SK-N-DZ (cell line): Measurements from ENCODE around the gene MTHFS. TPM values are rescaled to one million over a fixed set of nuclear protein-coding genes. Genes with fewer than 3 reads are reported as not detected.
"Not testable (repeated sequence)": the region's sequence is repeated elsewhere in the genome, so short reads cannot be mapped to it uniquely, and the experiment has no call there.

Source experiments
- DNase-seq: peaks from one replicate; pipeline ENCODE4 v3.0.0-alpha.2; 2015; ENCODE audit warnings: low spot score
- polyA plus RNA-seq, 2 experiments: library from polyadenylated mRNA; depleted of rRNA; stranded (reverse); fragments of >200 nt; gene quantifications; 2 replicates each; pipeline ENCODE4 v1.2.3, GENCODE V29; 2014

Gene MTHFS
- 19.9 and 45.5 TPM in 2 replicates for polyA plus RNA-seq (2014; cell fraction: cytosol; rRNA removed)
- 3.6 and 24.3 TPM in 2 replicates for polyA plus RNA-seq (2014; cell fraction: nucleus; rRNA removed)

DNA sequence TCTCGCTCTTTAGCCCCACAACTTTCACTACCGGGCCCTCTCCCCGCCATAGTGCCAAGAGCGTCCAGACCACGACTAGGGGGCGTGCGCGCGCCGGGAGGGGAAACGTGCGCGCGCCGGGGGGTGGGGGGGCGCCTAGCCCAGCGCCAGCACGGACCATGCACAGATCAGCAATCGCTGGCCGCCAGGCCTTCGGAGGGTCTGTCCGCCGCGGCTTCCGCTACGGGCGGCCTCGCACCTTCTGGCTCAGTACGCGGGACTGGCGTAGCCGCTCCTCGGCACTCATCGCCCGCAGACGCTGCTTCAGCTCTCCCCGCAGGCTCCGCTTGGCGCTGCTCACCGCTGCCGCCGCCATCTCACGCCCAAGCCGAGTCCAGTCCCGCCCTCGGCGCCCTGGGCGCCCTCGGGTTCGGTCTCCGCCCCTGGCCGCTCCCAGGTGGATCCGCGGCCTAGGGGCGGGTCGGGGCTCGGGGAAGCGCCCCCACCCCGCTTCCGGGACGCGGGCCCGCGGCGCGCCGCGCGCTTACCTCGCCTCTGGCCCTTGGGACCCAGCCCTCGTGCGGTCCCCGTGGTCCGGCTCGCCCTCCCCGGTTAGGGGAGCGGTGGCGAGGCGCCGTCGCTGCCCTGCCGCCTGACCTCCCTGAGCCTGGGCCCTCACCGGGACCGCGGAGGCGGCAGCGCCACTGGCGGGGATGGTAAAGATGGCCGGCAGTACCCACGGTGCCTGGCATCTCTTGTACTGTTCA, at the start of gene MTHFS:
Gene MTHFS (minus strand): TSS at position 381 of the 746 bp plus-strand sequence. CDS start 26 bp downstream, at position 355.
- peak; percentile 78 for DNase-seq

DNA sequence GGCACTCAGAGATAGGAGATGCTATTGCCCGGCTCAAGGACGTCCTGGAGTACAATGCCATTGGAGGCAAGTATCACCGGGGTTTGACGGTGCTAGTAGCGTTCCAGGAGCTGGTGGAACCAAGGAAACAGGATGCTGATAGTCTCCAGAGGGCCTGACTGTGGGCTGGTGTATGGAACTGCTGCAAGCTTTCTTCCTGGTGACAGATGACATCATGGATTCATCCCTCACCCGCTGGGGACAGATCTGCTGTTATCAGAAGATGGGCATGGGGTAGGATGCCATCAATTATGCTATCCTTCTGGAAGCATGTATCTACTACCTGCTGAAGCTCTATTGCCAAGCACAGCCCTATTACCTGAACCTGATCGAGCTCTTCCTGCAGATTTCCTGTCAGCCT, 47.8 kb upstream of the MTHFS start:
- peak; percentile 27 for DNase-seq

DNA sequence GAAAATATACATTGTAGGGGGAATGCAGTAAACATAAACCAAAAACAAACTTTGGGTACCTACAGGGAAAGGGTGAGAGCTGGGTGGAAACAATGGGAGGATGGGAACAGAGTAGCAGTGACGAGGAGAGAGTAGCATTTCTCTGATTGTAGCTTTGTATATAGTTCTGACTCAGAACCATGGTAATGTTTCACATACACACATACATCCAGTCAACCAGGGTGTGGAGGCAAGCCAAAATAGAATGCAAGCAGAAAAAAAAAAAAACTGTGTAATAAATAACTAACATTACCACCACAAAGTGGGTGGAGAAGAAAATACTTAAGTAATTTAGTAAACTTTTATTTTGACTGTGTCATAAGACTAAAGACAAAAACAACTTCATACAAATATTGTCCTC, 47.0 kb upstream of the MTHFS start:
- no peak for DNase-seq

DNA sequence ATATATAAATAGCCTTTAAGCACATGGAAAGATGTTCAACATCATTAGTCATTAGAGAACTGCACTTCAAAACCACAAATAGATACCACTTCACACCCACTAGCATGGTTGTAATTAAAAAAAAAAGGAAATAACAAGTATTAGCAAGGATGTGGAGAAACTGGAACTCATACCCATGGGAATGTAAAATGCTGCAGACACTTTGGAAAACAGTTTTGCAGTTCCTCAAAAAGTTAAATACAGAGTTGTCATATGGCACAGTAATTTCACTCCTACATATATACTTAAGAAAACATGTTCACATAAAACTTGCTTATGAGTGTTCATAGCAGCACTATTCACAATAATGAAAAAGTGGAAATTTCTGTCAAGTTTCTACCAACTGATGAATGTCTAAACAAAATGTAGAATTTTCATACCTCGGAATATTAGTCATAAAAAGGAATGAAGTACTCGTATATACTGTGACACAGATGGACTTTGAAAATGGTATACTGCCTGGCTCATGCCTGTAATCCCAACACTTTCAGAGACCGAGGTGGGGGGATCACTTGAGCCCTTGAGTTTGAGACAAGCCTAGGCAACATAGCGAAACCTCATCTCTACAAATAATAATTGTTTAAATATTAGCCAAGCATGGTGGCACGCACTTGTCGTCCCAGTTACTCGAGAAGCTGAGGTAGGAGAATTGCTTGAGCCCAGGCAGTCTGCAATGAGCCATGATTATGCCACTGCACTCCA, 46.1 kb upstream of the MTHFS start:
- DNase-seq: no peak

DNA sequence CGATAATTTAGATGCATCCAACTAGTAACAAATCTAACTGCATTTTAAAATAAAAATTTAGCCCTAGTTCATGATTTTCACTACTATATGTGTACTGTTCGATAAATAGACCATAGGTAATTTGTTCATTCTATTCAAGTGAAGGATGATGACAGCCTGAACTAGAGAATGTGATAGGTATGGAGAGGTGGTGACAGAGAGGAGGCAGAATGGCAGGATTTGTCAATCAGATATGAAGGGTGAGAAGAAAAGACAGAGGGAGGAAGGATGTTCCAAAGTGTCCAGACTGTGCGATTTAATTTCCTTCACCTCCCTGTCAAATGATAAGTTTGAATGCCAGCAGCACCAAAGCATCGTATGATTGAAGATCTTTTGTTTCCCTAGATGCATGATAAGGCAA, 42.6 kb upstream of the MTHFS start:
- no peak for DNase-seq

DNA sequence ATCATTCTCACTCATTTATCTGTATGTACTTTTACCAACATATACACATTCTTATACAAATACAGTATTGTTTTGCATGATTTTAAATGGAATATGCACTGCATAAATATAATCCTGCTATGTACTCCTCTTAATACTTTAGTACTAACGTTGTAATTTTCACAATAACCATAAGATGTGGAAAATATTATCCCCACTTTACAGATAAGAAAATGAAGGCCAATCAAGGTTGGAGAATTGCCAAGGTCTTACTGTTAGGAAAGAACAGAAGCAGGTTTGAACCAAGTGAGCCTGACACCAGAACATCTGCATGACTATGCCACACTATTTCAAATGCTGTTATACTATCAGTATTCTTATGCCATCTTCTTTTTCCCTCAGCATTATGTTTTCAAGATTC, 41.3 kb upstream of the MTHFS start:
- no peak for DNase-seq

DNA sequence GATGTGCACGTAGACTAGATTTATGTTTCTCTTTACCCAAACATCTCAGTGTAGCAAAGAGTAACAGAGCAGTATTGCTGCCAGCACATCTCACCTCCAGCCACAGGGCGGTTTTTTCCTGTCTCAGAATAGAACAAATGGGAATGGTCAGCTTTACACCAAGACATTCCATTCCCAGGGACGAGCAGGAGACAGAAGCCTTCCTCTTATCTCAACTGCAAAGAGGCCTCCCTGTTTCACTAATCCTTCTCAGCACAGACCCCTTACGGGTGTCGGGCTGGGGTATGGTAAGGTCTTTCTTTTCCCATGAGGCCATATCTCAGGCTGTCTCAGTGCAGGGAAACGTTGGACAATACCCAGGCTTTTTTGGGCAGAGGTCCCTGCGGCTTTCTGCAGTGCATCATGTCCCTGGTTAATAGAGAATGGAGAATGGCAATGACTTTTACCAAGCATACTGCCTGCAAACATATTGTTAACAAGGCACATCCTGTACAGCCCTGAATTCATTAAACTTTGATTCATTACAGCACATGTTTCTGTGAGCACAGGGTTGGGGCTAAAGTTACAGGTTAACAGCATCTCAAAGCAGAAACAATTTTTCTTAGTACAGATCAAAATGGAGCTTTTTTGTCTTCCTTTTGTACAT, 38.9 kb upstream of the MTHFS start:
- not testable (repeated sequence) for DNase-seq

DNA sequence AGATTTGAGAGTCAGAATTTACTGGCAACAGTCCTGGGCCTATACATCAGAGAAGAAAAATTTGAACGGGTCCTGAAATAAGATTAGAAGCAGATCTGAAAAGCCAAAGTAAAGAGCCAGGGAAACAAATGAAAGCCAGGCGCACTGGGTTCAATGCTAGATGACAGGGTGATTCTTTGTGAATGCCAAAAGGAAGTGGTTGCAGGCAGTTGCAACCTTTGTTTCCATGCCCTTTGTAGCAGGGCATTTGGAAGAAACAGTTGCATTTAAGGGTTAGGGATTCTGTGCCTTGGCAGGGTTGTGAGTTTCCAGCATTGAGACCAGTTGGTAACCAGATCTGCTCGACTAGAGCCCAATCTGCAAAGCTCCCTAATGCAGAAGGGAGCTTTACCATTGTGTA, 36.4 kb upstream of the MTHFS start:
- no peak for DNase-seq

DNA sequence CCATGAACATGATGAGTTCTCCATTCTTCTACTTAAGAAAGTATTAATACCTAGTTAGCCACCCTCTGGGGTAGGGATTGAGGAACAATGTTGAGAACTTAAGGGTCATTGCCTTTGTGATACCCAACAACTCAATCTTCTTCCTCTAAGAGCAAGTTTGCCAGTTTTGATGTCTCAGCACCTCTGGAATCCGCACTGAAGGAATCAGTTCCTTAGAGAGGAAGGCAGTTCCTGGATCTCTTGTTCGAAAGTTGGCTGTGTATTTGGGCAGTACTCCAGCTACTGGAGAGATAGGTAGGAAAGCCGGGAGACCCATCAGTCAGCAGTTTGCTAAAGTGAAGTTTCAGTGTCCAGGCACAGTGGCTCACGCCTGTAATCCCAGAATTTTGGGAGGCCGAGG, 35.6 kb upstream of the MTHFS start:
- DNase-seq: no peak

DNA sequence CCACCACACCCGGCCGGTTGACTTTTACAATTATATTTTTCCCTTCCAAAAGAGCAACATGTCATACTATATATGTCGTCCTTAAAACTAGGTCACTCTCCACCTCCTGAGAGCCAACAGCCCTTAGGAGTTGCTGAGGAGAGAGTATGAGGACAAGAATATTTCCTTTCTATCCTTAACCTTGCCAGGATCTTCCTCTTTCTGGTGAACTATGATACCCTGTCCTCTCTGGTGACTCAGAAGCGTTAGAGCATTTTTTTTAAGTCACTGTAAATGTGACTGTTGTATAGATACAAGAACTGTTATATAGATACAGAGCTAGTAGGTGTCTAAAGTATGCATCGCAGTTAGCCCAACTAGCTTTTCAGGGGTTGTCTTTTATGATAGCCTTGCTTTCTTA, 33.7 kb upstream of the MTHFS start:
- no peak for DNase-seq

DNA sequence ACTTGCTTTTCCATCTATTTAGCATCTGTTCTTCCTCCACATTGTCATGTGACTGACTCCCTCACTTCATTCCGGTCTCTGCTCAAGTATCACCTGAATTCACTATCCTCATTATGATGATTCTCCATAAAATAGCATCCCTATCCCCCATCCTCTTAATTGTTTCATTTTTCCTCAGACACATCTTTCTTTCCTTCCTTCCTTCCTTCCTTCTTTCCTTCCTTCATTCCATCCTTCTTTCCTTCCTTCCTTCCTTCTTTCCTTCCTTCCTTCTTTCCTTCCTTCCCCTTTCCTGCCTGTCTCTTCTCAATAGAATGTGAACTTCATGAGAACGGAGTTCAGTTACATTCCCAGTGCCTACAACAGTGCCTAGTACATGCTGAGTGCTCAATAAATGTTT, 32.6 kb upstream of the MTHFS start:
- DNase-seq: no peak

DNA sequence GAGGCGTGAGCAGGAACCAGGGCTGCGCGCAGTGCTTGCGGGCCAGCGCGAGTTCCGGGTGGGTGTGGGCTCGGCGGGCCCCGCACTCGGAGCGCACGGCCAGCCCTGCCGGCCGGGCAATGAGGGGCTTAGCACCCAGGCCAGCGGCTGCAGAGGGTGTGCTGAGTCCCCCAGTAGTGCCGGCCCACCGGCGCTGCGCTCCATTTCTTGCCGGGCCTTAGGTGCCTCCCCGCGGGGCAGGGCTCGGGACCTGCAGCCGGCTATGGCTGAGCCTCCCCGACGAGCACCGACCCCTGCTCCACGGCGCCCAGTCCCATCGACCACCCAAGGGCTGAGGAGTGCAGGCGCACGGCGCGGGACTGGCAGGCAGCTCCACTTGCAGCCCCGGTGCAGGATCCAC, 29.3 kb upstream of the MTHFS start:
- not testable (repeated sequence) for DNase-seq

DNA sequence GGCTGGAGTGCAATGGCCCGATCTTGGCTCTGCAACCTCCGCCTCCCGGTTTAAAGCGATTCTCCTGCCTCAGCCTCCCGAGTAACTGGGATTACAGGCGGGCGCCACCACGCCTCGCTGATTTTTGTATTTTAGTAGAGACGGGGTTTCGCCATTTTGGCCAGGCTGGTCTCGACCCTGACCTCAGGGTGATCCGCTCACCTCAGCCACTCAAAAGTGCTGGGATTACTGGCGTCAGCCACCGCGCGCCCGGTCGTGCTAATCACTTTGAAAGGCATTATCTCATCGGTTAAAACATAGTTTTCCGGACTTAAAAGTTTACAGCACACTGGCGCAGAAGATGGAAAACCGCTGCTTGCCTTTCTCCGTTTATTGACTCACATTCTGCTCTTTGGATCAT, 27.6 kb upstream of the MTHFS start:
- DNase-seq: no peak

DNA sequence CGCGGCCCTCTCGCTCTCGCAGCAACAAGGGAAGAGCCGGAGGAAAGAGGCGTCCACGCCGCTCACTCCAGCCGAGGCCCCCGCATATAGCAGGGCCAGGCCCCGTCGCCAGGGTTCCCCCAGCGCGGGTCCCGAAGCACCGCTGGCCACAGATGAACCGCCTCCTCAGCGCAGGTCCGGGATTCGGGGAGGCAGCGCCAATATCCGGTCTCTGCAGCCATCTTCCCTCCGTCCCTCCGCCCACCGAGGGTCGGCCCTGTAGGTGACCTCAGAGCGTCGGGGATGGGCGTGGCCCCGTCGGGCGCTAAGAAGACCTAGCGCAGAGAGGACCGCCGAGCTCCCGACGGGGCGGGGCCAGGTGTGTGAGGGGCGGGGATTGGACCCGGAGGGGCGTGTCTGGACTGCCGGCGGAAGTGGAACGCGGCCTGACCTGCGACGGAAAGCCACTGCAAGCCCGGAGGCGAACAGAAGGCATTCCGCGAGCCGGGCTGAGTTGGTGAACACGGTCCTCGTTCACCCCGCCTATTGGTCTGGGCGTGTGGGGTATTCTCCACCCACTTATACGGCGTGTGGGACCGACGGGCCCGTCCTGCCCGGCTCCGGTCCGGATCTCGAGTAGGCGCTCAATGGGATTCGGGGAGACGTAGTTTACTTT, 26.8 kb upstream of the MTHFS start:
- peak; percentile 98 for DNase-seq

DNA sequence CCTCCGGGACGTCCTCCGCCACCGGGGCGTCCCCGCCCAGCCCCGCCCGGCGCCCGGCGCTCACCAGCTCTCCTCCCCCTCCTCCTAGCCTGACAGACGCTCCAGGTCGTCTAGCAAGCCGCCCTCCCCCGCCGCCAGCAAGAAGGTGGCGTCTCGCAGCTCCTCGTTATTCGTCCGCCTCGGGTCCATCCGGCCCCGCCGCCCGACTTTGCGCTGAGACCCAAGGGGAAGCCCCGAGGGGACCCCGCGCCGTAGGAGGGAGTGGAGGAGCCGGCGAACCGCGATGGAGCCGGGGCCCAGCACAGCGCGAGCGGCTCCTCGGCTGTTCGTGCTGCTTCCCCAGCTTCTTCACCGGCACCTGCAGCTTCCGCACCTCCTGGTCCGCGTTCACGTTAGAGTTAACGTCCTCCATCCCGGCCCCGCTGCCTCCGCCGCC, 26.3 kb upstream of the MTHFS start:
- no peak for DNase-seq

DNA sequence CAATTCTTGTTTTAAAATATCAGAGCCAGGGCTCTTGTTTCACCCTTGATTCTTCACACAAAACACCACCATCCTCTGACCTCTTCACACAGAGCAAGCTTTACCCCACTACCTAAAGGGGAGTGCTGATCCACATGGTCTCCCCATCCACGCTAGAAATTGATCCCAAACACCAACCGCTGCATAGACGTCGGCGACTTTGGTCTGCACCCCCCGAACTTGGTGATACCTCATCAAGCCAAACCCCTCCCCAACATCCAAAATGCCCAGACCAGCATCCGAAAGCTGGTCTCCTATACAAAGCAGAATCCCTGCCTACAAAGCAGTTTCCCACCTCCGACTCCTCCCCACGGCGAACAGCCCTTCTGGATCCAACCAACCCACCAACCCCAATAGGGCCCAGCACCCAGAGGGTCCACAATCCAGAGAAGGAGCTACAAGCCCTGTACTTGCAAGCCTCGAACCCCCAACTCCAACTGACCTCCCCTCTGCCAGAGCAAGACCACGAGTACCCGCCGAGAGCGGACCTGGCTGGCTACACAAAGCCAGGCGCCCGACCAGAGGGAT, 25.8 kb upstream of the MTHFS start:
- peak; percentile 62 for DNase-seq

DNA sequence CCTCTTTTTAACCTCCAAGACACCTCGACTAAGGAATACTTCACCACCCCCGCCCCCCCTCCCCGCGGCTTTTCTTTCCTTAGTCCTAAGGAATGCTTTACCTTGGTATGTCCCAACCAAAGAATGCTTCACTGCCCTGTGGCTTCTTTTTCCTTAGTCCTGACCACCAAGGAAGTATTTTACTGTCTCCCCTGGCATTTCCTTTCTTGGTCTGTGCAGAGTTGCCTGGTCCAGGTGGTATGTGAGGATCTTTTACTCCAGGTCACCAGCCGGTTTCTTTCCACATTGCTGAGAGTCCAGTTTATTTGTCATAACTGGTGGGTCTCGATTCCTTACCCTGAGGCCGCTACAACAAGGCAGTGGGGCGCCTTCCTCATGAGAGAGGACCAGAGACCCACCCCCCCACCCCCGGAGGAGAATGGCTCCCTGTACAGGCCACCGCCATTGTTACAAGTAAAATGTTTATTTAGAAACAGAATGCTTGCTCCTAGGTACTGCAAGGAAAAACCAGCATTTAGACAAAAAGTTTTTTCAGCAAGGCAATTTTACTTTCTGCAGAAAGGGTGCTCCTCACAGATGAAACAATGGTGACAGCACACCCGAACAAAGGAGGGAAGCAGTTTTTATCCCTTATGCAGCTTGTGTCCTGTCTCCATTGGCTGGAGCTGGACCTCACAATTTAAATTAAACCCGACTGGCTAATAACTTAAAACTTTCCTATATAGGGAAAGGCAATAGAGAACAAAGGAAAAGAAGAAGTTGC, 23.1 kb upstream of the MTHFS start:
- DNase-seq: no peak

DNA sequence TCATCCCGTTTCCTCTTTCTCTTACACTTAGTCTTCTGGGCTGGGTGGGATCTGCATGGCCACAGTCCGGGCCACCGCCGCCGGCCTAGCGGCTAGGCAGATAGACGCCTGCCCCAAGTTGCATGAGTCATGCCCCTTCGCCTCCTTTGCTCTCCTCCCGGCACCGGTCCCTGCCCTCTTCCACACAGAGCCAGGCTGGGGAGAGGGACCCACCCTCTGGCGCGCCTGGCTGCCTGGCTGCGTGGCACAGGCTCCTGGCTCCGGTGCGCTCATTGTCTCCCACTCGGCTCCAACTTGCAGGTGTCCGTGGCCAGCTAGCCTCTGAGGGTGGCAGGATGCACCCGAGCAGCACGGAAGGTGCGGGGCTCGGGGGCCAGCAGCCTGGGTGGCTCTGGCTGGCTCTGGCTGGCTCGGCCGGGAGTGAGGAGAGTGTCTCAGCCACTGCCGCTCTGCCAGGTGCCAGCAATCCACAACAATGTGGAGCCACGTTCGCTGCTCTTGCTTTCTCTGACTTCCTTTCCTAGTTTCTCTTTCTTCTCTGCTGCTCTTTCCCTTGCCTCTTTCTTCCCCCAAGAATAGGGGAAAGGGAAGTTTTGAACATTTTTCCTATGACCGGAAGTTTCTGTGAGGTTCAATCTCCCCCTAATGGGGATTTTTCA, 22.4 kb upstream of the MTHFS start:
- no peak for DNase-seq

DNA sequence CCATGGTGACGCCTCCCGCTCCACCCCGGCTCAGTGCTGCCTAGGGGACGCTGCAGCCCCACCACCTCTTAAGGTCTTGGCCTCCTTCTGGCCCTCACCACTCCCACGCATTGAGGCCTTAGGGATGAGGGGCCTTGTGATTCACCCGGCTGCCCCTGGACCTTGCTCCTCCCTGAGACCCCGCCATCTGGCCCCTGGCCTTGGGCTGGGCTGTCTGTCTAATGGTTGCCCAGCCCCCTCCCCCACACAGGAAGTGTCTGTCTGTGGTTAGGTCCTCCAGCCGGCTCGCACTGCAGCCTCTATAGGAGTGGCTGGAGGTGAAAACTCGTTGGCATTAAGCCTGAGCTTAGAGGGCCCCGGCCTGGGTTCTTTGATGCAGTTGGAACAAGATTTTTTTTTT, 21.5 kb upstream of the MTHFS start:
- DNase-seq: no peak

DNA sequence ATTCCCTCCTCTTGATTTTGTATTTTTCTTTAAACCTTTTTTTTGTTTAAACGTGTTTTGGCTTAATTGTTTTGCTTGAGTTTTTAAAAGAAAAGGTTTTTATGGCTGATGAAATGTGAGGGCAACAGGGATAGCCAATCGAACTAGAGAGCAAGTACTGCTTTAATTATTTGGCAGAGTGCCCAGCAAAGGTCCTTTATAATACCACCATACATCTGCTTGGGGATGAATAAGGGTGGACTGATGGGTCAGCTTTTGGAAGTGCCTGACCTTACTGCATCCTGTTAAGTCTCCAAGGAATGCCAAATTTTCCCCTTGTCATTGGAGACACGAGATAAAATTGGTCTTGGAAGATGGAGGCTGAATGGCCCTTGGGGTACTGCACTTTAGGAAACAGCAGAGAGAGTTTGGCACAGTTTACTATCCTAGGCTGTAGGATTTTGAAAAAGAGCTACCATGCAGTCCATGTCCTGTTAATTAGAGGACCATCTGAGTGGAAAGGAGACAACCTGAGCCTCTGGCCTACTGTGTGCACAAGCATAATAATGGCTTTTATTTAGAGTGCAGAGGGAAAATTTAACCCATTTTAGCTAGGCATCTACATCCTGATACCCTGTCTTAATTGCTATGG, 19.8 kb upstream of the MTHFS start:
- DNase-seq: no peak
